Measurements from ENCODE around the gene PRKAG1.

Gene PRKAG1

GRCh38 chr12:49049566-49050224 is 31.1 kb upstream of the PRKAG1 start:
- DNase-seq (ENCODE audit: low read depth, low spot score), result no peak

- no peak for DNase-seq (ENCODE audit: low read depth, low spot score)
Observed at GRCh38 chr12:49048953-49049352, 30.4 kb upstream of the PRKAG1 start.

- DNase-seq (ENCODE audit: low read depth, low spot score), result no peak
Observed at GRCh38 chr12:49046129-49046895, 27.7 kb upstream of the PRKAG1 start.

GRCh38 chr12:49044660-49045059 is 26.1 kb upstream of the PRKAG1 start:
- DNase-seq (ENCODE audit: low read depth, low spot score), result no peak

- DNase-seq (ENCODE audit: low read depth, low spot score), result no peak
Observed at GRCh38 chr12:49043856-49044258, 25.3 kb upstream of the PRKAG1 start.

GRCh38 chr12:49043241-49043640 is 24.7 kb upstream of the PRKAG1 start:
- no peak for DNase-seq (ENCODE audit: low read depth, low spot score)

GRCh38 chr12:49041881-49042484 is 23.4 kb upstream of the PRKAG1 start:
- DNase-seq (ENCODE audit: low read depth, low spot score), result no peak

- DNase-seq (ENCODE audit: low read depth, low spot score), result no peak
Observed at GRCh38 chr12:49041036-49041880, 22.7 kb upstream of the PRKAG1 start.

GRCh38 chr12:49040364-49040855 is 21.8 kb upstream of the PRKAG1 start:
- no peak for DNase-seq (ENCODE audit: low read depth, low spot score)

- no peak for DNase-seq (ENCODE audit: low read depth, low spot score)
Observed at GRCh38 chr12:49039421-49040363, 21.1 kb upstream of the PRKAG1 start.

- DNase-seq (ENCODE audit: low read depth, low spot score), result no peak
Observed at GRCh38 chr12:49038291-49038955, 19.8 kb upstream of the PRKAG1 start.

GRCh38 chr12:49037947-49038237 is 19.3 kb upstream of the PRKAG1 start:
- DNase-seq (ENCODE audit: low read depth, low spot score), result no peak

GRCh38 chr12:49037111-49037946 is 18.8 kb upstream of the PRKAG1 start:
- no peak for DNase-seq (ENCODE audit: low read depth, low spot score)

- no peak for DNase-seq (ENCODE audit: low read depth, low spot score)
Observed at GRCh38 chr12:49036029-49036428, 17.5 kb upstream of the PRKAG1 start.

GRCh38 chr12:49034286-49034622 is 15.7 kb upstream of the PRKAG1 start:
- no peak for DNase-seq (ENCODE audit: low read depth, low spot score)

GRCh38 chr12:49033611-49034285 is 15.2 kb upstream of the PRKAG1 start:
- no peak for DNase-seq (ENCODE audit: low read depth, low spot score)

- no peak for DNase-seq (ENCODE audit: low read depth, low spot score)
Observed at GRCh38 chr12:49032679-49033447, 14.3 kb upstream of the PRKAG1 start.

GRCh38 chr12:49032276-49032675 is 13.7 kb upstream of the PRKAG1 start:
- DNase-seq (ENCODE audit: low read depth, low spot score), result no peak

All from smooth muscle cell of the brain vasculature (primary cell).